DOHH2 (cell line): ENCODE data around the gene MARVELD1.

Source experiments
- CTCF ChIP-seq: fragments of 200-600 bp; sonication (generic); IDR thresholded peaks from one replicate; pipeline ENCODE4 v1.5.1; 2014; ENCODE audit warnings: antibody characterized with exemption, mild to moderate bottlenecking, low read depth, low read length; ENCODE audit not compliant: poor library complexity, severe bottlenecking
- EZH2phosphoT487 ChIP-seq: fragments of 200-600 bp; sonication (generic); IDR thresholded peaks from 2 replicates; pipeline ENCODE4 v1.6.1; 2017; ENCODE audit warnings: borderline replicate concordance, mild to moderate bottlenecking, antibody characterized with exemption, low read length, moderate library complexity, mixed read lengths

- TF ChIP-seq EZH2phosphoT487: no peak
- TF ChIP-seq CTCF: no peak
Observed at GRCh38 chr10:97761331-97761865, 47.9 kb downstream of the MARVELD1 start.
